Retinal pigment epithelial cell (primary cell): ENCODE results near the gene DDB1.

Experiments
- DNase-seq: peaks from one replicate; pipeline ENCODE4 v3.0.0-alpha.2; 2010; ENCODE audit warnings: low read depth
- H3K4me3 ChIP-seq: 2 replicates; pipeline ENCODE4 v1.5.1; 2011; ENCODE audit warnings: mild to moderate bottlenecking, low read length, control low read depth, moderate library complexity
- CTCF ChIP-seq: conservative IDR thresholded peaks from 2 replicates; pipeline ENCODE4 v1.5.1; 2011; ENCODE audit warnings: low read depth, low read length, control low read depth, inconsistent platforms

Gene DDB1

GRCh38 chr11:61307354-61307753, 25.6 kb downstream of the DDB1 start:
- DNase-seq: no peak
- TF ChIP-seq CTCF: no peak
- no peak overlapping the region for H3K4me3 ChIP-seq

DNA sequence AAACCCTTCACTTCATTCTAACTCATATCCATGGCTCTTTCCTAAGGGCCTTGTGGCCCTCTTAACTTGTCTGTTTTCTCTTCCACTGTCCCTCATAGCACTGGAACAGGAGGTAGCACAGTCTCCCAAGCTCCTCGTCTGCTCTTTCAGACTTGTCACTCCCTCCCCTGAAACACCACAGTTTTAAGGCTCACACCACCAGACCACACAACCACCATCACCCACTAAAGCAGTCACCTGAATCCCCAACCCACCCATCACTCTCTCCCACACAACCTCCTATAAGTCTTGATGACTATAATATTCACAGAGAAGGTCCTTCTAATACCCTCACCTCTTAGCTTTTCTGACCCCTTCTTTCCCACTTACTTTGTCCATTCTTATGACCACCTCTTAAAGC, 26.7 kb downstream of the DDB1 start:
- DNase-seq: no peak
- no peak for TF ChIP-seq CTCF
- H3K4me3 ChIP-seq: no peak overlapping the region

GRCh38 chr11:61305417-61305816, 27.5 kb downstream of the DDB1 start:
- DNase-seq: no peak

DNA sequence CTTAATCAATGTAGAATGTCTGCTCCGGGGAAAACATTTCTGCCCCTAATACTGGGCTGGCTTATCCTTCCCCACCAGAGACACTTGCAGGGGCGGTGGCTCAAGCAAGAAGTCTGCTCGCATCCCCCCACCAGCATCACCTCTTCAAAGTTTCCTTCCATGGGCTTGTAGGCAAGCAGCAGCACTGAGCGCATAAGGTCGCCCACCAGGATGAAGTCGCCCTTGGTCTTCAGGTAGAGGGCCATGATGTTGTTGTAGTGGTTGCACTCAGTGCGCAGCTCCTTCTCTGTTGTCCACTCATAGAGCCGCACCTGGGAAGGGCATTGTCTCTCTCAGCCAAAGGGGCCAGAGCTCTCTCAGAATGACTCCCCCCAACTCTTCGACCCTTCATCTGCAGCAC, 29.2 kb downstream of the DDB1 start:
- TF ChIP-seq CTCF: no peak
- no peak overlapping the region for H3K4me3 ChIP-seq
- DNase-seq: no peak

More at GRCh38 chr11:61305417-61305816, 27.5 kb downstream of the DDB1 start:
- H3K4me3 ChIP-seq: no peak overlapping the region
- no peak for TF ChIP-seq CTCF

GRCh38 chr11:61302550-61302949, 30.4 kb downstream of the DDB1 start:
- no peak for DNase-seq
- no peak for TF ChIP-seq CTCF
- H3K4me3 ChIP-seq: no peak overlapping the region

- no peak for TF ChIP-seq CTCF
- DNase-seq: no peak
- no peak overlapping the region for H3K4me3 ChIP-seq
Measured at GRCh38 chr11:61298663-61299244, 34.2 kb downstream of the DDB1 start.

DNA sequence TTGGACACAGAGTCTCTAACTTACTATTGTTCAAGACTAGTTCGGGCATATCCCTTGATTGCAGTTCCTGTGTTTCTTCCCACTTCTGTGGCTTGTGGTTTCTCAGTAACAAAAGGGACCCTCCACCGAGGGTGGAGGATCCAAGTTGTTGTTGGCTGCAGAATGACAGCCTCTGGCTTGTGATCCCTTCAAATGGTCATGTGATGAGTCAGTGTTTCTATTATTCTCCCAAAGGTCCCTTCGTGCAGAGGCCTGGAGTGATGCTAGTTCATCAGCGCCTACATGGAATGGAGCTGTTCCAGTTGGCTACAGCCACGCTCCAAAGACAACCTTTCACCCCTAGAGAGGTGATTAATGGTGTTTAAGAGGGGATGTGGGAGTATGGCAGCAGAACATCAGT, 35.2 kb downstream of the DDB1 start:
- DNase-seq: no peak
- H3K4me3 ChIP-seq: no peak overlapping the region
- TF ChIP-seq CTCF: no peak
